ENCODE data around the gene SIK3. TPM values are rescaled to one million over a fixed set of nuclear protein-coding genes. Genes with fewer than 3 reads are reported as not detected.

The SIK3 gene
- total RNA-seq, 1 experiment from 2014 or later = 34.4 TPM

GRCh38 chr11:117145393-117145761 lies 47.1 kb upstream of the SIK3 start:
- Mint-ChIP-seq H3K4me1 (peaks cover 30% of the 10 kb centered on the region), H3K27me3 (ENCODE audit: low read depth) (0 out of 2 replicates have a peak, but pooled peaks cover 3% of the 10 kb centered on the region), H3K9me3 (0 out of 2 replicates have a peak, but pooled peaks cover 4% of the 10 kb centered on the region), H3K27ac (peak overlapping the region; percentile 96), H3K36me3 (peaks cover 35% of the 10 kb centered on the region), H3K4me3 (peak overlapping the region; percentile 98)
- DNase-seq (ENCODE audit: low spot score) (no peak), ATAC-seq (no peak)
- no peak for TF ChIP-seq E2F1 (CRISPR knock-in tag; IDR thresholded peaks at IDR 0.05)
- no peak for TF ChIP-seq JUN (CRISPR knock-in tag; IDR thresholded peaks at IDR 0.05)
- no peak for TF ChIP-seq ZNF219 (CRISPR knock-in tag; IDR thresholded peaks at IDR 0.05; ENCODE audit: borderline replicate concordance)
- no peak for TF ChIP-seq IRF1 (CRISPR knock-in tag; IDR thresholded peaks at IDR 0.05)
- no peak for TF ChIP-seq ELF4 (CRISPR knock-in tag; IDR thresholded peaks at IDR 0.05; ENCODE audit: low read depth)
- no peak for TF ChIP-seq HMGA2 (CRISPR knock-in tag; IDR thresholded peaks at IDR 0.05)
- TF ChIP-seq ZNF396 (CRISPR knock-in tag; IDR thresholded peaks at IDR 0.05; ENCODE audit: borderline replicate concordance) = no peak
- no peak for TF ChIP-seq RELA (CRISPR knock-in tag; IDR thresholded peaks at IDR 0.05; ENCODE audit: borderline replicate concordance)
- no peak for TF ChIP-seq ZNF138 (CRISPR knock-in tag; conservative IDR thresholded peaks at IDR 0.05)
- no peak for TF ChIP-seq RORB (CRISPR knock-in tag; IDR thresholded peaks at IDR 0.05)
- TF ChIP-seq TEAD1 (CRISPR knock-in tag; IDR thresholded peaks at IDR 0.05) = no peak
- no peak for TF ChIP-seq SMAD4 (CRISPR knock-in tag; IDR thresholded peaks at IDR 0.05)
- TF ChIP-seq NFYB (CRISPR knock-in tag; conservative IDR thresholded peaks at IDR 0.05; ENCODE audit: low read depth) = no peak
- no peak for TF ChIP-seq CREB1 (CRISPR knock-in tag; IDR thresholded peaks at IDR 0.05)
- TF ChIP-seq KAT7 (CRISPR knock-in tag; IDR thresholded peaks at IDR 0.05; ENCODE audit: borderline replicate concordance) = no peak
- no peak for TF ChIP-seq CTCF (IDR thresholded peaks at IDR 0.05)
- CTCF ChIA-PET = interaction anchor here (0.7 to 4.9 kb wide), 6 partner anchors 26 to 354 kb away, joined by 3 to 35 read pairs (median 12); partner anchors contain the start of genes APOA5 and SIDT2
- POLR2A ChIA-PET = interaction anchor here (0.9 to 3.0 kb wide), 3 partner anchors 17 to 34 kb away, joined by 3 to 17 read pairs (median 5); partner anchors contain the start of gene SIDT2

GRCh38 chr11:117144477-117145392 lies 46.5 kb upstream of the SIK3 start:
- TF ChIP-seq SOX15 (CRISPR knock-in tag; IDR thresholded peaks at IDR 0.05) (no peak), ZNF281 (CRISPR knock-in tag; IDR thresholded peaks at IDR 0.05) (peak; percentile 40; the same call in 1 of the 2 replicates)
- peaks cover 33% of the 10 kb centered on the region for H3K36me3 Mint-ChIP-seq
- DNase-seq (ENCODE audit: low spot score) = peak; percentile 38
- peak overlapping the region; percentile 98 for H3K4me3 Mint-ChIP-seq
- ChIA-PET POLR2A (interaction anchor here (0.7 to 3.0 kb wide), 8 partner anchors 11 to 375 kb away, joined by 3 to 17 read pairs (median 3); partner anchors contain the start of genes SIDT2 and SIK3), CTCF (interaction anchor here (0.5 to 4.9 kb wide), 14 partner anchors 20 to 357 kb away, joined by 3 to 35 read pairs (median 4); partner anchors contain the start of genes APOA1, APOA5, SIDT2 and SIK3)
- ATAC-seq = peak; percentile 47
- 0 out of 2 replicates have a peak, but pooled peaks cover 3% of the 10 kb centered on the region for H3K27me3 Mint-ChIP-seq (ENCODE audit: low read depth)
- 0 out of 2 replicates have a peak, but pooled peaks cover 4% of the 10 kb centered on the region for H3K9me3 Mint-ChIP-seq
- peaks cover 30% of the 10 kb centered on the region for H3K4me1 Mint-ChIP-seq
- H3K27ac Mint-ChIP-seq = peak overlapping the region; percentile 96

All from WTC11 (cell line).